Ovary (tissue), 3 donors: ENCODE data around the gene LPCAT1.

Experiments used
- EP300 ChIP-seq: sonication (generic); formaldehyde crosslinking; IDR thresholded peaks from one replicate; pipeline ENCODE4 v1.6.1; 2017; ENCODE audit warnings: antibody characterized with exemption
- POLR2A ChIP-seq: fragments of 450-650 bp; IDR thresholded peaks from one replicate; pipeline ENCODE4 v1.6.1; 2017; ENCODE audit warnings: antibody characterized with exemption, mild to moderate bottlenecking, moderate library complexity
- TF ChIP-seq, protein P1 (sequence below), 3 donors: fragments of 450-650 bp in 2 of 3; fragments of 200-600 bp in 1 of 3; IDR thresholded peaks; one replicate each; pipeline versions ENCODE4 v1.5.1 to v1.8.0; 2016 to 2022; ENCODE audit warnings: antibody characterized with exemption in 3 of 3, mild to moderate bottlenecking in 1 of 3
- donor health status: DM: no; HTN: no; CAD: no.

GRCh38 chr5:1493413-1493812, 30.3 kb downstream of the LPCAT1 start:
- TF ChIP-seq, protein P1, sequence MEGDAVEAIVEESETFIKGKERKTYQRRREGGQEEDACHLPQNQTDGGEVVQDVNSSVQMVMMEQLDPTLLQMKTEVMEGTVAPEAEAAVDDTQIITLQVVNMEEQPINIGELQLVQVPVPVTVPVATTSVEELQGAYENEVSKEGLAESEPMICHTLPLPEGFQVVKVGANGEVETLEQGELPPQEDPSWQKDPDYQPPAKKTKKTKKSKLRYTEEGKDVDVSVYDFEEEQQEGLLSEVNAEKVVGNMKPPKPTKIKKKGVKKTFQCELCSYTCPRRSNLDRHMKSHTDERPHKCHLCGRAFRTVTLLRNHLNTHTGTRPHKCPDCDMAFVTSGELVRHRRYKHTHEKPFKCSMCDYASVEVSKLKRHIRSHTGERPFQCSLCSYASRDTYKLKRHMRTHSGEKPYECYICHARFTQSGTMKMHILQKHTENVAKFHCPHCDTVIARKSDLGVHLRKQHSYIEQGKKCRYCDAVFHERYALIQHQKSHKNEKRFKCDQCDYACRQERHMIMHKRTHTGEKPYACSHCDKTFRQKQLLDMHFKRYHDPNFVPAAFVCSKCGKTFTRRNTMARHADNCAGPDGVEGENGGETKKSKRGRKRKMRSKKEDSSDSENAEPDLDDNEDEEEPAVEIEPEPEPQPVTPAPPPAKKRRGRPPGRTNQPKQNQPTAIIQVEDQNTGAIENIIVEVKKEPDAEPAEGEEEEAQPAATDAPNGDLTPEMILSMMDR (IDR thresholded peaks at IDR 0.05): no peak
- TF ChIP-seq EP300: no peak
- no peak for TF ChIP-seq POLR2A
